C4-2B (cell line): ENCODE data around the gene NHSL1.

ENCODE experiments used
- ZFX ChIP-seq: fragments of 450-650 bp; IDR thresholded peaks from 2 replicates; pipeline ENCODE4 v1.6.1; 2017
- TF ChIP-seq, protein P1 (sequence below): fragments of 450-650 bp; conservative IDR thresholded peaks from 2 replicates; pipeline ENCODE4 v1.5.1; 2017; ENCODE audit warnings: mild to moderate bottlenecking

DNA sequence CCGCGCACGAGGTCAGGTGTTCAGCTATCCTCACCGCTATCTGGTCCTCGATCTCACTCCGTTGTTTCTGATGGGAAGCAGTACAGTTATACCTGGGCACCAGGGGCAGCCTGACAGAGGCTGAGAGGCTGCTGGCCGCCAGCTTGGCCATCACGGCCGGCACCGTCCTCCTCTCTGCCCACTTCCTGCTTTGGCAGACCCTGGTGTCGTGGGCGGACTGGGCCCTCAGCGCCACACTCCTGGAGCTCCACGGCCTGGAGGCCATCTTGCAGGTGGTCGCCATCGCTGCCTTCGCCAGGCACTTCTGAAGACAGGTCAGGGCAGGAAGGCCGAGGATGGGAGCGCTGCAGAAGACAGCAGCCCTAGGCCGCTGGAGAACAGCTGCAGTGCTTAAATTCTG, 35.2 kb downstream of the NHSL1 start:
- no peak for TF ChIP-seq ZFX
- TF ChIP-seq, protein P1, sequence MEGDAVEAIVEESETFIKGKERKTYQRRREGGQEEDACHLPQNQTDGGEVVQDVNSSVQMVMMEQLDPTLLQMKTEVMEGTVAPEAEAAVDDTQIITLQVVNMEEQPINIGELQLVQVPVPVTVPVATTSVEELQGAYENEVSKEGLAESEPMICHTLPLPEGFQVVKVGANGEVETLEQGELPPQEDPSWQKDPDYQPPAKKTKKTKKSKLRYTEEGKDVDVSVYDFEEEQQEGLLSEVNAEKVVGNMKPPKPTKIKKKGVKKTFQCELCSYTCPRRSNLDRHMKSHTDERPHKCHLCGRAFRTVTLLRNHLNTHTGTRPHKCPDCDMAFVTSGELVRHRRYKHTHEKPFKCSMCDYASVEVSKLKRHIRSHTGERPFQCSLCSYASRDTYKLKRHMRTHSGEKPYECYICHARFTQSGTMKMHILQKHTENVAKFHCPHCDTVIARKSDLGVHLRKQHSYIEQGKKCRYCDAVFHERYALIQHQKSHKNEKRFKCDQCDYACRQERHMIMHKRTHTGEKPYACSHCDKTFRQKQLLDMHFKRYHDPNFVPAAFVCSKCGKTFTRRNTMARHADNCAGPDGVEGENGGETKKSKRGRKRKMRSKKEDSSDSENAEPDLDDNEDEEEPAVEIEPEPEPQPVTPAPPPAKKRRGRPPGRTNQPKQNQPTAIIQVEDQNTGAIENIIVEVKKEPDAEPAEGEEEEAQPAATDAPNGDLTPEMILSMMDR: no peak
